ENCODE results near the gene SERBP1. TPM values are rescaled to one million over a fixed set of nuclear protein-coding genes. Genes with fewer than 3 reads are reported as not detected.

Gene SERBP1
- total RNA-seq, 1 donor = 232 TPM

DNA sequence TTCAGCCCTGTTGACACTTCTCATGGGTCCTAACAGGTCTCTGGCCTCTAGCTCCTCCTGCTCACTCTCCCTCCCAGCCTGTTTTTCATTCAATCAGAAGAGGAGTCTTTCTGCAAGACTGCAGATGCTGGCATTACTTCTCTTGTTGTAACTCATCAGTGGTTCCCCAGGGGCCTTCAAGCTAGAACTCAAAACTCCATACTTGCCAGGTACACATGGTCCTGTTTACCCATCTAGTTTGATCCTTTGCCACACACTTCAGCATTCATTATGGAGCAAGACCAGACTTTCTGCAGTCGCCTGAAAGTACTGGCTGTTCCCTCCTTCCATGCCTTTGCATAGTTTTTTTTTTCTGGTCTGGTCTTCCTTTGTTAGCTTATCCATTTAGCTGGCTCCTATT is 47.9 kb downstream of the SERBP1 start:
- no peak overlapping the region for H3K4me3 ChIP-seq (ENCODE audit: low read depth, low read length)
- DNase-seq (ENCODE audit: low read depth) = no peak
- TF ChIP-seq, protein P1, sequence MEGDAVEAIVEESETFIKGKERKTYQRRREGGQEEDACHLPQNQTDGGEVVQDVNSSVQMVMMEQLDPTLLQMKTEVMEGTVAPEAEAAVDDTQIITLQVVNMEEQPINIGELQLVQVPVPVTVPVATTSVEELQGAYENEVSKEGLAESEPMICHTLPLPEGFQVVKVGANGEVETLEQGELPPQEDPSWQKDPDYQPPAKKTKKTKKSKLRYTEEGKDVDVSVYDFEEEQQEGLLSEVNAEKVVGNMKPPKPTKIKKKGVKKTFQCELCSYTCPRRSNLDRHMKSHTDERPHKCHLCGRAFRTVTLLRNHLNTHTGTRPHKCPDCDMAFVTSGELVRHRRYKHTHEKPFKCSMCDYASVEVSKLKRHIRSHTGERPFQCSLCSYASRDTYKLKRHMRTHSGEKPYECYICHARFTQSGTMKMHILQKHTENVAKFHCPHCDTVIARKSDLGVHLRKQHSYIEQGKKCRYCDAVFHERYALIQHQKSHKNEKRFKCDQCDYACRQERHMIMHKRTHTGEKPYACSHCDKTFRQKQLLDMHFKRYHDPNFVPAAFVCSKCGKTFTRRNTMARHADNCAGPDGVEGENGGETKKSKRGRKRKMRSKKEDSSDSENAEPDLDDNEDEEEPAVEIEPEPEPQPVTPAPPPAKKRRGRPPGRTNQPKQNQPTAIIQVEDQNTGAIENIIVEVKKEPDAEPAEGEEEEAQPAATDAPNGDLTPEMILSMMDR (IDR thresholded peaks at IDR 0.05; ENCODE audit: insufficient read depth, low read length) = no peak

DNA sequence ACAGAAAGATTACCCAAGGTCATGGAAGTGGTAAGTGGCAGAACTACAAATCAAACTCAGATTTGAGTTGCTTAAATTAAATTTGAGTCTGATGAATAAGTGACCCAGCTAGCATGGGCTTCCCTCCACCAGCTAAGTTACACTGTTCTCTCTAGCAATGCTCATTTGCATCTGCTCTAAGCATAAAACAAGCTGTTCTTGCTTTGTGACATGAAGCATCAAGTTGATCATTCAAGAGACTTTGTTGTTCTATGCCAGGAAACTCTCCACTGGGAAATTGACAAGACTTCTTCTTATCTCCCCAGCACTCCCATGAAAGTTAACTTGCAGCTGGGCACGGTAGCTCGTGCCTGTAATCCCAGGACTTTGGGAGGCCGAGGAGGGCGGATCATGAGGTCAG is 49.0 kb downstream of the SERBP1 start:
- no peak for DNase-seq (ENCODE audit: low read depth)
- TF ChIP-seq, protein P1 (IDR thresholded peaks at IDR 0.05; ENCODE audit: insufficient read depth, low read length) = no peak
- H3K4me3 ChIP-seq (ENCODE audit: low read depth, low read length) = no peak overlapping the region

DNA sequence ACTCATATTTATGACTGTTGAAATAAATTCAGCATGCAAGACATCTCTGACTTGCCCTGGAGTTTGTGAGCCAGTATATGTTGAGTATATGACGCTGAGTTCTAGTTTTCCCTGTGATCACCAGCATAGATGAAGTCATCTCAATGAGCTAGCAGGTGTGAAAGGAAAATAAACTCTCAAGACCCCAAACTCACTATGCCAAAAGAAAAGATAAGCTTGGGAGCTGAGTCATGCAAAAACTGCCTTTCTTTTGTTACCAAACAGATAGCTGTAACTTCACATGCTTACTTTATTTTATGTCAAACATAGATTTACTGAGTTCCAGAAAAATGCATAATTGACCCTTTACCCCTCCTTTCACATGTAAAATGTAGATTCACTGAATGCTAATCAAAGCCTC is 52.9 kb downstream of the SERBP1 start:
- TF ChIP-seq, protein P1 (IDR thresholded peaks at IDR 0.05; ENCODE audit: insufficient read depth, low read length) = no peak
- no peak overlapping the region for H3K4me3 ChIP-seq (ENCODE audit: low read depth, low read length)
- no peak for DNase-seq (ENCODE audit: low read depth)

DNA sequence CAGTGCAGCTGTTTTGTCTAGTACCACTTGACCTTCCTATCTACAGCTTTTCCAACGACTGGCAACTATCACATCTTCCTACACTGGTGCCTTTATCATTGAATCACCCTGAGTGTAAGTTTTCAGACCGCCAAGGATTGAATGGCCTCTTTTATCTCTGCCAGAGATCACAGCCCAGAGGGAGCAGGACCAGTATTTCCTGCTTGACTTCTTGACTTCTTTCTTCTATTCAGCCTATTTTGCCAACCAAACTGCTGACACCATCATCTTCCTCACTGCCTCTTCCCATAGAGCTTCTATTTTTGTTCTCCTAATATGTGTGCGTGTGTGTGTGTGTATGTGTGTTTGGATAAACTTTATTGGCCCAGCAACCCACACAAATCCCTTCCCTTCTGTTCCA is 53.8 kb downstream of the SERBP1 start:
- TF ChIP-seq, protein P1 (IDR thresholded peaks at IDR 0.05; ENCODE audit: insufficient read depth, low read length) = no peak
- no peak overlapping the region for H3K4me3 ChIP-seq (ENCODE audit: low read depth, low read length)
- no peak for DNase-seq (ENCODE audit: low read depth)

DNA sequence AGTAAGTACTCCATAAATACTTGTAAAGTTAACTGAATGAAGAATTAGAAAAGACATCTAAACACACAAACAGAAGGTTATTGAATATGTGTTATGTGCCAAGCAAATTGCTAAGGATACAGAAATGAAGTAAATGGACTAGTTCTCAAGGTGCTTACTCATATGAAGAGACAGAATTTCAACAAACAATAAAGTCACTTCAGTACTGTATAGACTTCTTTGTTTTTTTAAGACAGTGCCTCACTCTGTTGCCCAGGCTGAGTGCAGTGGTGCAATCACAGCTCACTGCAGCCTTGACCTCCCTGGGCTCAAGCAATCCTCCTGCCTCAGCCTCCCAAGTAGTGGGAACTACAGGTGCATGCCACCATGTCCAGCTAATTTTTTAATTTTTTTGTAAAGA is 57.3 kb downstream of the SERBP1 start:
- TF ChIP-seq, protein P1 (IDR thresholded peaks at IDR 0.05; ENCODE audit: insufficient read depth, low read length) = no peak

DNA sequence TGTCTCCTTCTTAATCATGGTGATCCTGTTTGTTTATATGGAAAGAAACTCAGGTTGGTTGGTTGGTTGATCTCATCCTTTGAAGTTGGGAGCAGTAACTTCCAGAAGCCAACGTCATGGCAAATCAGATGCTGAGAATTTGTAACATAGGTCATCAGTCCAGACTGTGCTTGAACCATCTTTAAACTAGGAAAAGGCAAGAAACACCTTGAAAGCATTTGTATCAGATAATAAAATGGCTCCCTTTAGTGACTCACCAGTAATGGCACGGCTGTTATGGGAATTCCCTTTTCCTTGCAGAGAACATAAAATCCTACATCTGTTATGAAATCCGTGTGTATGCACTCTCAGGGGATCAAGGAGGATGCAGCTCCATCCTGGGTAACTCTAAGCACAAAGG is 58.1 kb downstream of the SERBP1 start:
- TF ChIP-seq, protein P1 (IDR thresholded peaks at IDR 0.05; ENCODE audit: insufficient read depth, low read length) = no peak
- H3K4me3 ChIP-seq (ENCODE audit: low read depth, low read length) = no peak overlapping the region
- no peak for DNase-seq (ENCODE audit: low read depth)

More for the DNA sequence above, 57.3 kb downstream of the SERBP1 start:
- H3K4me3 ChIP-seq (ENCODE audit: low read depth, low read length) = no peak overlapping the region
- DNase-seq (ENCODE audit: low read depth) = no peak

DNA sequence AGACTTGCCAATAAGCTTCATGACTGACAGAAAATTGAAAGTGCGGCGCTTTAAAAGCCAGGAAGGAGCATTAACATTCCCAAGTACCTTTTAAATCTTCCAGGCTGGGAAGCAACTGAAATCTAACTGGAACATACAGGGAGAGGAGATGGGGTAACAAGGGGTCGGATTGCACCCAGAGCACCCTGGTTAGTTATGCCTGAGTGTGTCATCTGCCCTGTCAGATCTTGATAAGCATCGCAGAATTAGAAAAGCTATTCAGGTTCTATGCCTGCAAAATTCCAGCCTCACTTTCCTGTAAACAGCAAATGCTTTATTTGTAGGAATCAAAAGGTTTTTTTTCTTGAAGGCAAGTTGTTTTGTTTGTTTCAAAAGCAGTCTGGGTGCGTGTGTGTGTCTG is 58.5 kb downstream of the SERBP1 start:
- DNase-seq (ENCODE audit: low read depth) = no peak
- H3K4me3 ChIP-seq (ENCODE audit: low read depth, low read length) = no peak overlapping the region
- TF ChIP-seq, protein P1 (IDR thresholded peaks at IDR 0.05; ENCODE audit: insufficient read depth, low read length) = no peak

Data from fibroblast of the aortic adventitia (primary cell).